Kidney glomerular epithelial cell (primary cell): ENCODE measurements around the gene PDCD6IP.

ENCODE experiments used
- DNase-seq: peaks from one replicate; lab custom pipeline; 2025; lab: John Stamatoyannopoulos, UW

PDCD6IP gene

GRCh38 chr3:33897306-33897705 lies 98.9 kb downstream of the PDCD6IP start:
- no peak for DNase-seq

GRCh38 chr3:33898901-33899300 lies 100.5 kb downstream of the PDCD6IP start:
- DNase-seq = no peak

DNA sequence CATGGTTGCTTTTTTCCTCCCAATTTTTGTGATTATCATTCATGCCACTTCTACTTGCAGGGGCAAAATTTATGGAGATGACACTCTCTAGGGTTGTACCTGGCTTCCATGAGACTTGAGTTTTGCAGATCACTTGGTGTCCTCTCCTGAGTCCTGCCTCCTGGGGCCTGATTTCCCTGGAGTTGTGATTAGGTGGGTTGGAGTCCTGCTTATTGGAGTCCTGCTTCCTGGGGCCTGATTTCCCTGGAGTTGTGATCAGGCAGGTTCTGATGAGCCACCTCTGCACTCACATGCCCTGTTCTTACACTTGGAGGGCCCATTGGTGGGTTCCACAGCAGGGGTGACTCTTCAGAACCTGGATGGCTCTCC lies 102.0 kb downstream of the PDCD6IP start:
- DNase-seq = no peak

DNA sequence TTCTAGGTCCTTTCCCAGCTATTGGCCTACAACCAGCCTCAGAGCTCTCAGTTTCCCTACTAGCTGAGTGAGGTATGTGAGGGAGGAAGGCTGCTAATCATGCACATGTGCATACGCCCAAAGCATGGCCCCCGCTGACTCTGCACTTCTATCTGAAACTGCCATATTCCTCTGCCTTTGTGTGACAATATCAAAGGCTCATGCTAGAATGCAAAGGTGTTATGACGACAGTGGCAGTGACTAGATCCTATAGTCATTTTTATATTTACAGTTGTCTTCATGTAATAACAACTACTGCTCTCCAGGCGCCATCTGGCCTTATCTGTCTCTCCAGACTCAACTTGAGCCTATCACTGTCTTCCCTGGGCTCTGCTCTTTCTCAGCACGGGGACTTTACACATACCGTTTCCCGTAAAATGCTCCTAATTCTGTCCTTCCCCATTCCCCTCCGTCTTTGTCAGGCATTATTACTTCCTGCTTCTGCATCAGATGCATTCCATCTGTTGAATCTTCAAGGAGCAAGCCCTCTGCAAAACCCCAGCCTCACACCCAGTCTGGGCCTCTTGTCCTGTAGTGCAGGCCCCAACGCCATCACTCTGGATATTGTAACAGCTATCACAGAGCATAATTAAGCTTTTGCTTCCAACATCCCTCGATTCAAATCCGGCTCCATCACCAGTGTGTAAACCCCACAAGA lies 102.5 kb downstream of the PDCD6IP start:
- no peak for DNase-seq

- DNase-seq = no peak
Measured at GRCh38 chr3:33901862-33902563, 103.6 kb downstream of the PDCD6IP start.

GRCh38 chr3:33904730-33905129 lies 106.3 kb downstream of the PDCD6IP start:
- DNase-seq = no peak

DNA sequence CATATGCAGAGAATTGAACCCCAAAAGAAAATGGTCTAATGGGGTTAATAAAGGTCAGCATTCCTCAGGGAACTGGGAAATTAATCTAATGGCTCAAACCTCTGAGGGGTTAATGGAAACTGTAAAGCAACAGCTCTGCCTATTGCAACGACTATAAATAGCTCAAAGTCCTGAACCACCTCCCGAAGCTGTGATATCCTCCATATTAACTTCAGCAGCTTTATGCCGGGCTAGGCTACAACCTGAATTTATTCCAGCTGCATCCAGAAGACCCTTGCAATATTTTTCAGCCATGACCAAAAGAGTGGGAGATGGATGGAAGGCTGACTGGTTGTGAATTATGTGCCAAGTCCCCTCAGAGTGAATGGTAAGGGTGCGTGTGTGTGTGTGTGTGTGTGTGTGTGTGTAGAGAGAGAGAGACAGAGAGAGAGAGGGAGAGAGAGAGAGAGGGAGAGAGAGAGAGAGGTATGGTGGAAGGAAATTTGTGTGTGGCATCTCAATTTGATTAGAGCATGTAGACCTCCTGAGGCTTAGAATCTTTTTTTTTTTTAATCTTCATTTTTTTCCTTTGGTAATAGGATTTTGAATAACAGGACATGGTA lies 109.9 kb downstream of the PDCD6IP start:
- DNase-seq = no peak

DNA sequence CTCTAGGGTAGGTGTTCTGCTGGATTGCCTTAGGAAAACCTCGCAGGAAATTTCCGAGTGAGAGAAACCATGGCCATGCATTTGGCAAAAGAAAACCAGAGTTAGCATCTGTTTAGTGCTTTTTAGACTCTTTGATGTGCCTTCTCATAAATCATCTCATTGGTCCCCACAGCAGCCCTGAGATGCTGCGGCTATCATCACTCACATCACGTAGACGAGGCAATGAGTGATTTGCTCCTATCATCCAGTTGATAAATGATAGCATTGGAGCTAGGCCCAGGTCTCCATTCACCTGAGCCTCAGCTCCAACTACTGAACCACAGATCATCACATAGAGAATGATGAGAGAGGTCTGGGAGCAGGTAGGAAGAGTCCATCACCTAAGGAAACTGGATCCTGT lies 111.1 kb downstream of the PDCD6IP start:
- no peak for DNase-seq

DNA sequence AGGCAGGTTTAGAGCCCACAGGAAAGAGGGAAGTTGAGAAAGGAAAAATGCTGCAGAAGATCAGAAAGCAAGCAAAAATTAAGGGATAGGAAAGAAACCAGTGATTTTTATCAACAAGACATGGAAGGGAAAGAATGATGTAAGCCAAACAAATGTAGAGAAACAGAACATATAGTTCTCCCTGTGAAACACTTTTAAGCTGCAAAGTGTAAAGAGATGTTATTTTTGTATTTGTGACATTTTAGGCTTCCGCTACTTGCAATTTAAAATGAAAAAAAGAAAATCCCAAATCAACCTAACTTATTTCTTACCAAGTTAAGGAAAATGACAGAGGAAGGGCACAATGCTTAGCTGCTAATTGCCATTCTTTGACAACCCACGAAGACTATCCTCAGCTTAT lies 111.6 kb downstream of the PDCD6IP start:
- DNase-seq = no peak

DNA sequence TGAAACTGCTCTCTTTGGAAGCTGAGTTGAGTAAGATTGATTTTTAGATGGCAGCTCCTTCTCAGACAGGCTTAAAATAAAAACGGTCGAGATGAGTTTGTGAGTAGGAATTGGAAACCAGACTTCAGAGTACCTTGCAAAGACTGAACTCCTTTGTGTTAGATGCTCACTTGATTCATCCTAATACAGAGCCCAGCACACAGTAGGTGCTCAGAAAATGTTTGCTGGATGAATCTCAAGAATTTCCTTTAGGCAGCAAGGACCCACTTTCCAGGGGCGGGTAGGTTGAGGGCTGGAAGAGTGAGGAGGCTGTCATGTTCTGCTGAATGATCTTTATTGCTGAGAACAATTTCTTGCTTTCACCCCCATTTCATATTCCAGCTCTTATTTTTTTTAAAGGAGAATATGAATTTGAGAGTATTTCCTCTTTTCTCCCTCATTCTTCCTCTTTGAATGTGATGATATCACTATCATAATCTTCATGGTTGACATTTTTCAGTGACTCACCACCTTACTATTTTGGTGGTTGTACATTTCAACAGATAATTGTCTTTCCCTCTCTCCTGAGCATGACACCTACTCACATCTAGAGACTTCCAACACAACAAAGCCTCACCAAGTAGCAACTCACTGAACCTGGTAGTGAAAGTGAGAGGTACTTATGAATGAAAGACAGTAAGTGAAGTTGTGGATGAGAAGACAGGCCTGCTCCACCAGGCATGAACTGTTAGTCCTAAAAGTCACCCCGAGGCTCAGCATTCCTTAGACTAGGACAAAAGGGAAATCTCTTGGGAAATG lies 113.3 kb downstream of the PDCD6IP start:
- DNase-seq = peak; percentile 92

DNA sequence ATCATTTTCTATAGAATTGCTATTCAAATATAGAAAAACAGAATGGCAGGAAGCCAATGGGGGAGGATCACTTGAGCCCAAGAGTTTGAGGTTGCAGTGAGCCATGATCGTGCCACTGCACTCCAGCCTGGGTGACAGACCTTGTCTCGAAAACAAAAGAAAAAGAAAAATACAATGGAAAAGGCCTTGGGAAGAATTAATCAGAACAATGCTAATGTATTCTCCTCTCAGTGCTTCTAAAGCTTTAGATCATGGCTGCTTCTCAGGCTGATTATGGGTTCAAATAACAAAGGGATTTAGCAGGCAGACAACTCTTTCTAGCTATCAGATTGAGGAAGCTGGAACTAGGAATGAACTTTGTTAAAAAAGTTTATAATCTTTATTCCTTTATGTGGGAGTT lies 115.8 kb downstream of the PDCD6IP start:
- no peak for DNase-seq

GRCh38 chr3:33914731-33915379 lies 116.4 kb downstream of the PDCD6IP start:
- no peak for DNase-seq

DNA sequence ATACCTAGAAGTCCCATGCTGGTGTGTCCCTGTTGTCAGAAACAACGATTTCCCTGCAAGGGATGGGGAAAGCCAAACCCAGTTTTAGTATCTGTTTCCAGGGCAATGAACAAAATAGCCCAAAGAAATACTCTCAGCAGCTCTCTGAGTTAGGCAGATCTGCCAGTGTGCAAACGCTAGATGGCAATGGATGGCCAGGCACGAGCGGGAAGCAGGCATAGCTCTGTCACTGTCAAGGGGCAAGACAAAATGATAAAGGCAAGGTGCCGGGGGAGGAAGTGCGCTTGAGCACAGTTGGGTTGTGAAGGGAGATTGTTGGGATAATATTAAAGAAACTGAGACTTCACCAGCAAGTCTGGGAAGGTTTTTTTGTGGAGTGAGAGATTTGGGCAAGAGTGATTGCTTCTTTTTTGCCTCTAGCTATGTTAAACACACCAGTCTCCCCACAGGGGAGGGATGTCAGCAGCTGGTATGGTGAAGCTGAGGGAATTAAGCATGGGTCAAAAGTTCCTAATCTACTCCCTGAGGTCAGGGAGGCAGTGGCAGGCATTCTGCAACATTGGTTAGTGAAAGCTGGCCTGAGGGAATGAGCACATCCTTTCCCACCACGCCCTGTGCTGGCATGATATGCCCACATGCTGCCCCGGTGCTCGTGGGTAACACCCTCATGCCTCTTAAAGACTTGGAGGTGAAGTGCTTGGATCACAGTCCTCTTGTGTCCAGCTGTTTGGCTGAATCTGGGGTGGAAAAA lies 117.5 kb downstream of the PDCD6IP start:
- DNase-seq = peak; percentile 27

DNA sequence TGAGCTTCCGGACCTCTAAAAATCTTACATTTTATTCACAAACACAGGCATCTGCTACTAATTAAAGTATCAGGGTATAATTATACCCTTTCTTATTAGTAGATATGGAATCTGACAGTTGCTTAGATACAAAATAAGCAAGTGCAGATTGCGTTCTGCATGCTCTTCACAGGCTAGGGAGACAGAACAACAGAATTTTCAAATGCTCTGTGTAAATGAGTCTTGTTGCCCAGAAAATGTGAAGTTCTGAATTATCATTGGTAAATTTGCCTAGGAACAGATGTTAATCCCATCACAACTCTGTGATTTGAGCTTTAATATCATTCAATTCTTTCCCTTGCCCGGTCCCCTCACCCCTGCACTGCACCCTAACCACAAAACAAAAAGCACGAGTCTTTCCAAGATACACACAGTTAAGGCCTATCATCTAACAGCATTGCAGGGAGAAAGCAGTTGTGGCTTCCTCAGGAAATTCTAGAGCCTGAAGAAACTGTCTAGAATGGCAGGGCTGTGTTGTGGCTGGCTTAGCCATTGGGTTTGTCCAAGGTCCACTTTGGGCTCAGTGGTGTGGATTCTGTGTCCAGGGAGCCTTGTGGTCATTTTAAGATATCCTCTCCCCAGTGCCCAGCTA lies 119.8 kb downstream of the PDCD6IP start:
- no peak for DNase-seq
